HepG2 (cell line): Measurements from ENCODE around the gene STH. TPM values are rescaled to one million over a fixed set of nuclear protein-coding genes. Genes with fewer than 3 reads are reported as not detected.

Experiments
- CCAR2 ChIP-seq: fragments of 200-400 bp; formaldehyde crosslinking; optimal IDR thresholded peaks from 2 replicates; pipeline ENCODE3; 2018; ENCODE audit warnings: low read depth, mild to moderate bottlenecking, low read length, moderate library complexity
- EED ChIP-seq: sonication (generic); formaldehyde crosslinking; IDR thresholded peaks from 2 replicates; pipeline ENCODE4 v1.5.0; 2020; ENCODE audit warnings: mild to moderate bottlenecking, missing genetic modification reagents
- ELF3 ChIP-seq: IDR thresholded peaks from 2 replicates; pipeline ENCODE4 v1.6.1; 2016; ENCODE audit warnings: missing genetic modification reagents, missing compliant biosample characterization
- ESRRA ChIP-seq: sonication (generic); formaldehyde crosslinking; IDR thresholded peaks from 2 replicates; pipeline ENCODE4 v1.5.1; 2020; ENCODE audit warnings: mild to moderate bottlenecking, low read depth, missing genetic modification reagents
- FIP1L1 ChIP-seq: fragments of 200-400 bp; formaldehyde crosslinking; IDR thresholded peaks from 2 replicates; pipeline ENCODE4 v1.6.1; 2018; ENCODE audit warnings: low read depth, mild to moderate bottlenecking, low read length, moderate library complexity, borderline replicate concordance; ENCODE audit not compliant: insufficient read depth
- FOXK1 ChIP-seq: sonication (generic); formaldehyde crosslinking; IDR thresholded peaks from 2 replicates; pipeline ENCODE4 v1.4.0; 2020; ENCODE audit warnings: low read depth, missing genetic modification reagents, borderline replicate concordance
- GATAD2A ChIP-seq: IDR thresholded peaks from 2 replicates; pipeline ENCODE4 v1.6.1; 2016
- HDAC6 ChIP-seq: fragments of 200-600 bp; sonication (generic); IDR thresholded peaks from 2 replicates; pipeline ENCODE4 v1.7.0; 2017; ENCODE audit warnings: mild to moderate bottlenecking, antibody characterized with exemption, low read length, low read depth
- KDM1A ChIP-seq: IDR thresholded peaks from 2 replicates; pipeline ENCODE4 v1.6.1; 2016; ENCODE audit warnings: missing compliant biosample characterization
- NCOA1 ChIP-seq: sonication (generic); formaldehyde crosslinking; IDR thresholded peaks from 2 replicates; pipeline ENCODE4 v1.9.0; 2021; ENCODE audit warnings: missing genetic modification reagents
- NPAS2 ChIP-seq: sonication (generic); formaldehyde crosslinking; IDR thresholded peaks from 2 replicates; pipeline ENCODE4 v1.8.0; 2022; ENCODE audit warnings: mild to moderate bottlenecking, missing genetic modification reagents, borderline replicate concordance
- PHF21A ChIP-seq: sonication (generic); formaldehyde crosslinking; IDR thresholded peaks from 2 replicates; pipeline ENCODE4 v1.5.0; 2020; ENCODE audit warnings: mild to moderate bottlenecking, missing genetic modification reagents
- POLR2AphosphoS5 ChIP-seq: IDR thresholded peaks from 2 replicates; pipeline ENCODE4 v1.6.1; 2012; ENCODE audit warnings: low read depth, low read length
- ZNF274 ChIP-seq: sonication (generic); formaldehyde crosslinking; IDR thresholded peaks from 2 replicates; pipeline ENCODE4 v1.5.1; 2020; ENCODE audit warnings: mild to moderate bottlenecking, missing genetic modification reagents
- ZNF570 ChIP-seq: sonication (generic); formaldehyde crosslinking; IDR thresholded peaks from 2 replicates; pipeline ENCODE4 v1.4.0; 2020; ENCODE audit warnings: mild to moderate bottlenecking, missing genetic modification reagents, borderline replicate concordance
- ZNF777 ChIP-seq: sonication (generic); formaldehyde crosslinking; IDR thresholded peaks from 2 replicates; pipeline ENCODE4 v1.4.0; 2020; ENCODE audit warnings: missing genetic modification reagents
- ZSCAN20 ChIP-seq: sonication (generic); formaldehyde crosslinking; IDR thresholded peaks from 2 replicates; pipeline ENCODE4 v1.4.0; 2020; ENCODE audit warnings: missing genetic modification reagents, mild to moderate bottlenecking, borderline replicate concordance
- ZSCAN25 ChIP-seq: sonication (generic); formaldehyde crosslinking; IDR thresholded peaks from 2 replicates; pipeline ENCODE4 v1.8.0; 2022; ENCODE audit warnings: mild to moderate bottlenecking, missing genetic modification reagents
- polyA plus RNA-seq, 8 experiments: library from polyadenylated mRNA; depleted of rRNA in 3 of 8; stranded (reverse) in 7 of 8; unstranded in 1 of 8; fragments of >200 nt; fragmentation: Illumina TruSeq in 4 of 8; extraction: Trizol in 4 of 8; gene quantifications; 2 replicates each; pipeline versions ENCODE4 v1.2.1 to v1.2.3, GENCODE V29; 2011 to 2016; ENCODE audit warnings: low read depth in 4 of 8, missing spikeins in 1 of 8, mixed read lengths in 1 of 8; ENCODE audit not compliant: insufficient read depth in 1 of 8
- total RNA-seq, 5 experiments: library from RNA; depleted of rRNA; stranded (reverse); fragments of >200 nt; fragmentation: Illumina TruSeq; extraction: Trizol; gene quantifications; 2 replicates each; pipeline ENCODE4 v1.2.3, GENCODE V29; 2016; ENCODE audit warnings: low read depth in 1 of 5
- TF ChIP-seq, protein P1 (sequence below): sonication (generic); formaldehyde crosslinking; IDR thresholded peaks from 2 replicates; pipeline ENCODE4 v1.4.0; 2020; ENCODE audit warnings: missing genetic modification reagents
- TF ChIP-seq, protein P2 (sequence below): sonication (generic); formaldehyde crosslinking; IDR thresholded peaks from 2 replicates; pipeline ENCODE4 v1.5.1; 2020; ENCODE audit warnings: missing genetic modification reagents, mild to moderate bottlenecking, borderline replicate concordance
- TF ChIP-seq, protein P3 (sequence below): sonication (generic); formaldehyde crosslinking; IDR thresholded peaks from 2 replicates; pipeline ENCODE4 v1.4.0; 2020; ENCODE audit warnings: mild to moderate bottlenecking, missing genetic modification reagents

Gene STH
- total and polyA plus RNA-seq, 2 of the 13 experiments (the other 11 are each of a cell fraction or from before 2014, with no cell fraction given), result not detected

DNA sequence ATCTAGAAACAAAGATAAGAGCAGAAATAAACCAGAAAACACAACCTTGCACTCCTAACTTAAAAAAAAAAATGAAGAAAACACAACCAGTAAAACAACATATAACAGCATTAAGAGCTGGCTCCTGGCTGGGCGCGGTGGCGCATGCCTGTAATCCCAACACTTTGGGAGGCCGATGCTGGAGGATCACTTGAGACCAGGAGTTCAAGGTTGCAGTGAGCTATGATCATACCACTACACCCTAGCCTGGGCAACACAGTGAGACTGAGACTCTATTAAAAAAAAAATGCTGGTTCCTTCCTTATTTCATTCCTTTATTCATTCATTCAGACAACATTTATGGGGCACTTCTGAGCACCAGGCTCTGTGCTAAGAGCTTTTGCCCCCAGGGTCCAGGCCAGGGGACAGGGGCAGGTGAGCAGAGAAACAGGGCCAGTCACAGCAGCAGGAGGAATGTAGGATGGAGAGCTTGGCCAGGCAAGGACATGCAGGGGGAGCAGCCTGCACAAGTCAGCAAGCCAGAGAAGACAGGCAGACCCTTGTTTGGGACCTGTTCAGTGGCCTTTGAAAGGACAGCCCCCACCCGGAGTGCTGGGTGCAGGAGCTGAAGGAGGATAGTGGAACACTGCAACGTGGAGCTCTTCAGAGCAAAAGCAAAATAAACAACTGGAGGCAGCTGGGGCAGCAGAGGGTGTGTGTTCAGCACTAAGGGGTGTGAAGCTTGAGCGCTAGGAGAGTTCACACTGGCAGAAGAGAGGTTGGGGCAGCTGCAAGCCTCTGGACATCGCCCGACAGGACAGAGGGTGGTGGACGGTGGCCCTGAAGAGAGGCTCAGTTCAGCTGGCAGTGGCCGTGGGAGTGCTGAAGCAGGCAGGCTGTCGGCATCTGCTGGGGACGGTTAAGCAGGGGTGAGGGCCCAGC lies 2.6 kb downstream of the STH start (continued):
- TF ChIP-seq NPAS2 (CRISPR knock-in tag) (no peak), CCAR2 (no peak), ZNF274 (CRISPR knock-in tag) (0 out of 2 replicates have a peak, but pooled peaks have one; percentile 29), ZSCAN20 (CRISPR knock-in tag) (no peak), GATAD2A (CRISPR knock-in tag) (no peak), FIP1L1 (no peak), FOXK1 (CRISPR knock-in tag) (no peak), NCOA1 (no peak), KDM1A (CRISPR knock-in tag) (no peak), ZNF570 (CRISPR knock-in tag) (no peak), ZSCAN25 (CRISPR knock-in tag) (no peak; the same call in 1 of the 2 replicates), ESRRA (CRISPR knock-in tag) (no peak), PHF21A (CRISPR knock-in tag) (no peak), ZNF777 (CRISPR knock-in tag) (no peak), HDAC6 (no peak), ELF3 (CRISPR knock-in tag) (no peak), POLR2AphosphoS5 (no peak), EED (CRISPR knock-in tag) (no peak)
- TF ChIP-seq, protein P1, sequence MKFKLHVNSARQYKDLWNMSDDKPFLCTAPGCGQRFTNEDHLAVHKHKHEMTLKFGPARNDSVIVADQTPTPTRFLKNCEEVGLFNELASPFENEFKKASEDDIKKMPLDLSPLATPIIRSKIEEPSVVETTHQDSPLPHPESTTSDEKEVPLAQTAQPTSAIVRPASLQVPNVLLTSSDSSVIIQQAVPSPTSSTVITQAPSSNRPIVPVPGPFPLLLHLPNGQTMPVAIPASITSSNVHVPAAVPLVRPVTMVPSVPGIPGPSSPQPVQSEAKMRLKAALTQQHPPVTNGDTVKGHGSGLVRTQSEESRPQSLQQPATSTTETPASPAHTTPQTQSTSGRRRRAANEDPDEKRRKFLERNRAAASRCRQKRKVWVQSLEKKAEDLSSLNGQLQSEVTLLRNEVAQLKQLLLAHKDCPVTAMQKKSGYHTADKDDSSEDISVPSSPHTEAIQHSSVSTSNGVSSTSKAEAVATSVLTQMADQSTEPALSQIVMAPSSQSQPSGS (CRISPR knock-in tag), result no peak
- TF ChIP-seq, protein P2, sequence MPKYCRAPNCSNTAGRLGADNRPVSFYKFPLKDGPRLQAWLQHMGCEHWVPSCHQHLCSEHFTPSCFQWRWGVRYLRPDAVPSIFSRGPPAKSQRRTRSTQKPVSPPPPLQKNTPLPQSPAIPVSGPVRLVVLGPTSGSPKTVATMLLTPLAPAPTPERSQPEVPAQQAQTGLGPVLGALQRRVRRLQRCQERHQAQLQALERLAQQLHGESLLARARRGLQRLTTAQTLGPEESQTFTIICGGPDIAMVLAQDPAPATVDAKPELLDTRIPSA, result no peak
- TF ChIP-seq, protein P3, sequence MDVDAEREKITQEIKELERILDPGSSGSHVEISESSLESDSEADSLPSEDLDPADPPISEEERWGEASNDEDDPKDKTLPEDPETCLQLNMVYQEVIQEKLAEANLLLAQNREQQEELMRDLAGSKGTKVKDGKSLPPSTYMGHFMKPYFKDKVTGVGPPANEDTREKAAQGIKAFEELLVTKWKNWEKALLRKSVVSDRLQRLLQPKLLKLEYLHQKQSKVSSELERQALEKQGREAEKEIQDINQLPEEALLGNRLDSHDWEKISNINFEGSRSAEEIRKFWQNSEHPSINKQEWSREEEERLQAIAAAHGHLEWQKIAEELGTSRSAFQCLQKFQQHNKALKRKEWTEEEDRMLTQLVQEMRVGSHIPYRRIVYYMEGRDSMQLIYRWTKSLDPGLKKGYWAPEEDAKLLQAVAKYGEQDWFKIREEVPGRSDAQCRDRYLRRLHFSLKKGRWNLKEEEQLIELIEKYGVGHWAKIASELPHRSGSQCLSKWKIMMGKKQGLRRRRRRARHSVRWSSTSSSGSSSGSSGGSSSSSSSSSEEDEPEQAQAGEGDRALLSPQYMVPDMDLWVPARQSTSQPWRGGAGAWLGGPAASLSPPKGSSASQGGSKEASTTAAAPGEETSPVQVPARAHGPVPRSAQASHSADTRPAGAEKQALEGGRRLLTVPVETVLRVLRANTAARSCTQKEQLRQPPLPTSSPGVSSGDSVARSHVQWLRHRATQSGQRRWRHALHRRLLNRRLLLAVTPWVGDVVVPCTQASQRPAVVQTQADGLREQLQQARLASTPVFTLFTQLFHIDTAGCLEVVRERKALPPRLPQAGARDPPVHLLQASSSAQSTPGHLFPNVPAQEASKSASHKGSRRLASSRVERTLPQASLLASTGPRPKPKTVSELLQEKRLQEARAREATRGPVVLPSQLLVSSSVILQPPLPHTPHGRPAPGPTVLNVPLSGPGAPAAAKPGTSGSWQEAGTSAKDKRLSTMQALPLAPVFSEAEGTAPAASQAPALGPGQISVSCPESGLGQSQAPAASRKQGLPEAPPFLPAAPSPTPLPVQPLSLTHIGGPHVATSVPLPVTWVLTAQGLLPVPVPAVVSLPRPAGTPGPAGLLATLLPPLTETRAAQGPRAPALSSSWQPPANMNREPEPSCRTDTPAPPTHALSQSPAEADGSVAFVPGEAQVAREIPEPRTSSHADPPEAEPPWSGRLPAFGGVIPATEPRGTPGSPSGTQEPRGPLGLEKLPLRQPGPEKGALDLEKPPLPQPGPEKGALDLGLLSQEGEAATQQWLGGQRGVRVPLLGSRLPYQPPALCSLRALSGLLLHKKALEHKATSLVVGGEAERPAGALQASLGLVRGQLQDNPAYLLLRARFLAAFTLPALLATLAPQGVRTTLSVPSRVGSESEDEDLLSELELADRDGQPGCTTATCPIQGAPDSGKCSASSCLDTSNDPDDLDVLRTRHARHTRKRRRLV (CRISPR knock-in tag), result no peak
